MCF 10A (cell line): ENCODE measurements around the gene STK11. TPM values are rescaled to one million over a fixed set of nuclear protein-coding genes. Genes with fewer than 3 reads are reported as not detected.
A peak's percentile ranks its signal among the peaks of the same experiment; 100 is the strongest.

Source experiments
- BruUV-seq: library from RNA; stranded (reverse); fragments of 400-500 nt; replicated peaks from 2 replicates; lab custom pipeline; 2021; lab: Mats Ljungman, UMichigan
- CTCF ChIA-PET: fragments of 300-600 bp; sonication (Branson Sonifier 250); formaldehyde crosslinking; extraction: SDS; loops from one replicate; lab custom pipeline; 2021; ENCODE audit warnings: antibody characterized with exemption, inconsistent platforms; lab: Yijun Ruan, JAX
- POLR2A ChIA-PET: fragments of 300-600, 350-650 bp; sonication (Branson Sonifier 250); formaldehyde crosslinking; extraction: SDS; loops from one replicate; lab custom pipeline; 2020; ENCODE audit warnings: antibody characterized with exemption, inconsistent platforms; lab: Yijun Ruan, JAX
- DNase-seq: peaks from one replicate; pipeline ENCODE4 v3.0.0-alpha.2; 2018; ENCODE audit not compliant: unreplicated experiment
- H3K27ac Mint-ChIP-seq: one replicate; pipeline ENCODE4 v1.8.0; 2022; ENCODE audit warnings: mild to moderate bottlenecking, low read depth, mixed read lengths; ENCODE audit not compliant: unreplicated experiment
- H3K27me3 Mint-ChIP-seq: one replicate; pipeline ENCODE4 v1.8.0; 2022; ENCODE audit warnings: mixed read lengths; ENCODE audit not compliant: insufficient read depth, unreplicated experiment
- H3K36me3 Mint-ChIP-seq: one replicate; pipeline ENCODE4 v1.8.0; 2022; ENCODE audit warnings: mild to moderate bottlenecking, moderate library complexity, mixed read lengths; ENCODE audit not compliant: insufficient read depth, unreplicated experiment
- H3K4me1 Mint-ChIP-seq: one replicate; pipeline ENCODE4 v1.8.0; 2022; ENCODE audit warnings: mixed read lengths; ENCODE audit not compliant: insufficient read depth, unreplicated experiment
- H3K4me3 Mint-ChIP-seq: one replicate; pipeline ENCODE4 v1.8.0; 2022; ENCODE audit warnings: mild to moderate bottlenecking, moderate library complexity, mixed read lengths; ENCODE audit not compliant: unreplicated experiment
- H3K9me3 Mint-ChIP-seq: one replicate; pipeline ENCODE4 v1.8.0; 2022; ENCODE audit warnings: mixed read lengths; ENCODE audit not compliant: unreplicated experiment
- CTCF ChIP-seq: fragments of 200-600 bp; IDR thresholded peaks from one replicate; pipeline ENCODE4 v1.8.0; 2022; ENCODE audit warnings: antibody characterized with exemption, mild to moderate bottlenecking; ENCODE audit not compliant: unreplicated experiment
- intact Hi-C: fragments of 100-400 bp; cut with micrococcal nuclease; formaldehyde crosslinking; loops from 2 replicates; pipeline ENCODE4 v1.14.1; 2022
- total RNA-seq: library from RNA; stranded (reverse); gene quantifications from 2 replicates; pipeline ENCODE4 v1.2.3, GENCODE V29; 2022

Gene STK11
- total RNA-seq, 1 experiment from 2014 or later, result 65.6 TPM

- peak; percentile 71 for TF ChIP-seq CTCF
- CTCF ChIA-PET, result interaction anchor here (0.9 to 1.3 kb wide), 4 partner anchors 9 to 66 kb away, joined by 3 to 4 read pairs (median 4); no protein-coding TSS in a partner anchor
These were observed 15.7 kb downstream of the STK11 start for GRCh38 chr19:1220976-1221903.

GRCh38 chr19:1221904-1222255, 16.3 kb downstream of the STK11 start:
- intact Hi-C loops, result no loop called here
- no peaks in the 10 kb centered on the region for H3K9me3 Mint-ChIP-seq
- peaks cover 23% of the 10 kb centered on the region for H3K36me3 Mint-ChIP-seq
- no TSS peak for BruUV-seq
- no peak overlapping the region for H3K4me3 Mint-ChIP-seq
- H3K27ac Mint-ChIP-seq, result no peak overlapping the region
- H3K27me3 Mint-ChIP-seq, result no peaks in the 10 kb centered on the region
- POLR2A ChIA-PET, result no interaction called here
- peaks cover 3% of the 10 kb centered on the region for H3K4me1 Mint-ChIP-seq
- no peak for DNase-seq
- TF ChIP-seq CTCF, result no peak
- CTCF ChIA-PET, result interaction anchor here (1.1 to 1.3 kb wide), 2 partner anchors 22 to 67 kb away, joined by 4 read pairs; no protein-coding TSS in a partner anchor

More at GRCh38 chr19:1220976-1221903, 15.7 kb downstream of the STK11 start:
- DNase-seq, result no peak
- POLR2A ChIA-PET, result no interaction called here
- Mint-ChIP-seq H3K4me1 (peaks cover 9% of the 10 kb centered on the region), H3K27me3 (no peaks in the 10 kb centered on the region), H3K27ac (no peak overlapping the region), H3K9me3 (no peaks in the 10 kb centered on the region), H3K4me3 (no peak overlapping the region), H3K36me3 (peaks cover 21% of the 10 kb centered on the region)
- intact Hi-C loops, result no loop called here
- no TSS peak for BruUV-seq

DNA sequence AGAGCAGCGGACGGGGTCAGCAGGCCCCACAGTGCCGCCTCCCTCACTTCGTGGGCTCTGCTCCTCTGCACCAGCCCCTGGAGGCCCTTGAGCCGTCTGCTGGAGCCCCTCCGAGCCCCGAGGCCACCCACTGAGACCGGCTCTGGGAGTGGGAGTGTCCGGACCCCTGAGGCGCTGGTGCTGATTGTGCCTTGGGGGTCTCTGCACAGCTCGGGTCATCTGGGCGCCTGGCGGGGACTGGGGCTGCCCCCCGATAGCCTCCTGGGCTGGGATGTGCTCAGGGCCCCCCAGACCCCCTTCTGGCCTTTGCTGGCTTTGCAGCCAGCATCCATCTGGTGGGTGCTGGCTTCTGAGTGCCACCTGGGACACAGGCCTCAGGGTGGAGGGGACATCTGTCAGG, 16.8 kb downstream of the STK11 start:
- H3K4me1 Mint-ChIP-seq, result no peaks in the 10 kb centered on the region
- no TSS peak for BruUV-seq
- no peak for DNase-seq
- no peak overlapping the region for H3K27ac Mint-ChIP-seq
- peaks cover 22% of the 10 kb centered on the region for H3K36me3 Mint-ChIP-seq
- TF ChIP-seq CTCF, result peak; percentile 12
- no peaks in the 10 kb centered on the region for H3K27me3 Mint-ChIP-seq
- POLR2A ChIA-PET, result interaction anchor here (0.7 kb wide), 1 partner anchor 226 kb away, joined by 4 read pairs; no protein-coding TSS in a partner anchor
- no peaks in the 10 kb centered on the region for H3K9me3 Mint-ChIP-seq
- CTCF ChIA-PET, result interaction anchor here (1.1 to 1.7 kb wide), 3 partner anchors 67 to 237 kb away, joined by 4 to 6 read pairs (median 4); no protein-coding TSS in a partner anchor
- intact Hi-C loops, result no loop called here
- H3K4me3 Mint-ChIP-seq, result no peak overlapping the region
